BLaER1 treated with 17β-estradiol and CSF1 and Interleukin-3, amounts not matched to agents 10 nM and 100 nM (cell line): ENCODE data around the gene PLA2G4D.

Experiments used
- H3K27ac ChIP-seq, 11 experiments: shearing (Covaris generic); formaldehyde crosslinking; 2 replicates each; pipeline ENCODE4 v1.8.1; 2022
- H3K27me3 ChIP-seq, 11 experiments: shearing (Covaris generic); formaldehyde crosslinking; 2 replicates each; pipeline ENCODE4 v1.8.1; 2022
- H3K36me3 ChIP-seq, 11 experiments: shearing (Covaris generic); formaldehyde crosslinking; 2 replicates each; pipeline ENCODE4 v1.8.1; 2022
- H3K4me1 ChIP-seq, 10 experiments: shearing (Covaris generic); formaldehyde crosslinking; 2 replicates each; pipeline ENCODE4 v1.8.1; 2022
- H3K4me2 ChIP-seq, 11 experiments: shearing (Covaris generic); formaldehyde crosslinking; 2 replicates each; pipeline ENCODE4 v1.8.1; 2022
- H3K4me3 ChIP-seq, 10 experiments: shearing (Covaris generic); formaldehyde crosslinking; 2 replicates each; pipeline ENCODE4 v1.8.1; 2022
- H3K9ac ChIP-seq, 11 experiments: shearing (Covaris generic); formaldehyde crosslinking; 2 replicates each; pipeline ENCODE4 v1.8.1; 2022
- H3K9me3 ChIP-seq, 11 experiments: shearing (Covaris generic); formaldehyde crosslinking; replicated peaks in 1 of 11; 2 replicates each; pipeline ENCODE4 v1.8.1; 2022
- H4K20me1 ChIP-seq, 11 experiments: shearing (Covaris generic); formaldehyde crosslinking; 2 replicates each; pipeline ENCODE4 v1.8.1; 2022
- Cebpa-rat ChIP-seq, 11 experiments: shearing (Covaris generic); IDR thresholded peaks; 2 replicates each; pipeline ENCODE4 v1.8.1; 2022

The PLA2G4D gene

GRCh38 chr15:42130246-42130986 lies 36.1 kb upstream of the PLA2G4D start:
- no peak overlapping the region for H3K27ac ChIP-seq

DNA sequence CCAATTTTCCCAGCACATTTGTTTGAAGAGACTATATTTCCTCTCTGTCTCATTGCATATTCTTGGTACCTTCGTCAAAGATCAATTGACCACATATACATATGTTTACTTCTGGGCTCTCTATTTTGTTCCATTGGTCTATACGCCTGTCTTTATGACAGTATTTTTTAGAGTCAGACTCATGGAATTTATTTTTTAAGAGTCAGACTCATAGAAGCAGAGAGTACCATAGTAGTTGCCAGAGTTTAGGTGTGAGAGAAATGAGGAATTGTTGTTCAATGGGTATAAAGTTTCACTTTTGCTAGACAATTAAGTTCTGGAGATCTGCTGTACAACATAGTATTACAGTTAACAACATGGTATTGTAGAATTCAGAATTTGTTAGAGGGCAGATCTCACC lies 35.0 kb upstream of the PLA2G4D start:
- peaks cover 8 to 28% (median 24%) of the 10 kb centered on the region in 10 experiments; a peak in 19 of 20 replicates for H3K4me1 ChIP-seq
- no peaks in the 10 kb centered on the region for H3K9me3 ChIP-seq
- H3K4me3 ChIP-seq, result no peak overlapping the region
- no peak overlapping the region for H3K27ac ChIP-seq
- no peak for TF ChIP-seq Cebpa-rat (IDR thresholded peaks at IDR 0.05)
- H3K9ac ChIP-seq, result no peak overlapping the region
- H3K4me2 ChIP-seq, result peak overlapping the region in 9 of 11 experiments; percentile 0 to 72 (median 59); a peak in 11 of 22 replicates
- H3K36me3 ChIP-seq, result no peaks in the 10 kb centered on the region
- no peaks in the 10 kb centered on the region for H3K27me3 ChIP-seq
- H4K20me1 ChIP-seq, result no peaks in the 10 kb centered on the region

More at GRCh38 chr15:42130246-42130986, 36.1 kb upstream of the PLA2G4D start:
- H3K36me3 ChIP-seq, result no peaks in the 10 kb centered on the region
- peaks cover 8 to 28% (median 24%) of the 10 kb centered on the region in 10 experiments; a peak in 19 of 20 replicates for H3K4me1 ChIP-seq
- H3K27me3 ChIP-seq, result no peaks in the 10 kb centered on the region
- H3K4me2 ChIP-seq, result peak overlapping the region; percentile 0 to 79 (median 59); a peak in 20 of 22 replicates
- H3K4me3 ChIP-seq, result no peak overlapping the region
- no peak for TF ChIP-seq Cebpa-rat (IDR thresholded peaks at IDR 0.05)
- H3K9ac ChIP-seq, result no peak overlapping the region
- H3K9me3 ChIP-seq, result no peaks in the 10 kb centered on the region
- no peaks in the 10 kb centered on the region for H4K20me1 ChIP-seq

DNA sequence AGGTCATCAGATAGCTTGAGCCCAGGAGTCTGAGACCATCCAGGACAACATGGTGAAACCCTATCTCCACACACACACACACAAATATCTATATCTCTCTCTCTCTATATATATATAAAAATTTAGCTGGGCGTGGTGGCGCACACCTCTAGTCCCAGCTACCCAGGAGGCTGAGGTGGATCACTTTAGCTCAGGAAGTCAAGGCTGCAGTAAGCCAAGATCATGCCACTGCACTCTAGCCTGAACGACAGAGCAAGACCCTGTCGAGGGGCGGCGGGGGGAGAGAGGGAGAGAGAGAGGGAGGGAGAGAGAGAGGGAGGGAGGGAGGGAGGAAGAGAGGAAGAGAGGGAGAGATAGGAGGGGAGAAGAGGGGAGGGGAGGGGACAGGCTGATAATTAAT lies 34.1 kb upstream of the PLA2G4D start:
- Histone ChIP-seq H3K27me3 (no peaks in the 10 kb centered on the region), H3K4me1 (peaks cover 10 to 28% (median 25%) of the 10 kb centered on the region in 10 experiments; a peak in 19 of 20 replicates), H3K27ac (no peak overlapping the region), H3K4me2 (no peak overlapping the region), H4K20me1 (no peaks in the 10 kb centered on the region), H3K36me3 (no peaks in the 10 kb centered on the region), H3K9ac (no peak overlapping the region), H3K4me3 (no peak overlapping the region), H3K9me3 (no peaks in the 10 kb centered on the region)
- no peak for TF ChIP-seq Cebpa-rat (IDR thresholded peaks at IDR 0.05)

DNA sequence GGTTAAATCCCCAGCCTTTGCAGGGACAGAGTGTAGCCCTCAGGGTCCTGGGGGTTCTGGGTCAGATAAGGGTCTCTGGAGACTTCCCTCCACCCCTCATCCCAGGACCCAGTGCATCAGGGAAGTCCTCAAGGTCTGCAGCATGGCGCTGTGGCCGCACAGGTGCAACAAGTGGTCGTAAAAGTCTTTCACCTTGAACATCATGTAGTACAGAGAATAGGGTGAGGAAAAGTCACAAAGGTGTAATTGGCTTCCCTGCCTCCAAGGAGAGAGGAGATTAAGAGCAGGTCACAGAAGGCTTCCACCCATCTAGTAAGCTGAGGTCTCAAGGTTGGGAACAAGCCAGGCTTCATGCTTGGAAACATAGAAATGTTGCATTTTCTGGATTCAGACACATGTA lies 29.2 kb upstream of the PLA2G4D start:
- Histone ChIP-seq H3K4me2 (peak overlapping the region in 3 of 11 experiments; percentile 39 to 68 (median 44); a peak in 6 of 22 replicates), H3K36me3 (no peaks in the 10 kb centered on the region)

DNA sequence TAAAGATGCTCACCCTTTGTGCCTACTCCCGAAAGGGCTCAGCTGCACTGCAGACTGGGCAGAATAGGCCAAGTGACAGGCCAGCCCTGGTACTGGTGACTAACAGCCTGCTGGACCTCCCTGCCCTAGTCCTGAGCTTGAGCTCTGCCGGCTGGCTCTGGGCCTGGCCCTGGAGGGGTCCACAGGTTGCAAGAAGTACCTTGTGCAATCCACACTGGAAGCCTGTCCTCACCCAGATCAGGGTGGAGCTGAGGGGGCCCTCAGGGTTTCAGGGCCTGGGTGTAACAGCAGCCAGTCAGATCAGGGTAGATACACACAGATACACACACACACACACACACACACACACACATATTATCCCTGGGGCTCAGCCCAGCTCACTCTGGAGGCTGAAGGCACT lies 27.3 kb upstream of the PLA2G4D start:
- Histone ChIP-seq H3K4me2 (no peak overlapping the region), H3K9ac (no peak overlapping the region), H3K27me3 (no peaks in the 10 kb centered on the region), H3K4me3 (no peak overlapping the region), H3K4me1 (peaks cover 0 to 20% (median 13%) of the 10 kb centered on the region in 10 experiments; a peak in 16 of 20 replicates), H4K20me1 (no peaks in the 10 kb centered on the region), H3K9me3 (peaks cover 0 to 2% (median 0%) of the 10 kb centered on the region in 11 experiments; a peak in 1 of 22 replicates), H3K27ac (no peak overlapping the region), H3K36me3 (no peaks in the 10 kb centered on the region)
- no peak for TF ChIP-seq Cebpa-rat (IDR thresholded peaks at IDR 0.05)

More for the DNA sequence above, 29.2 kb upstream of the PLA2G4D start:
- no peaks in the 10 kb centered on the region for H3K9me3 ChIP-seq
- TF ChIP-seq Cebpa-rat (IDR thresholded peaks at IDR 0.05), result no peak
- no peak overlapping the region for H3K4me3 ChIP-seq
- H3K4me1 ChIP-seq, result peaks cover 0 to 28% (median 18%) of the 10 kb centered on the region in 10 experiments; a peak in 16 of 20 replicates
- no peak overlapping the region for H3K9ac ChIP-seq
- no peaks in the 10 kb centered on the region for H3K27me3 ChIP-seq
- no peaks in the 10 kb centered on the region for H4K20me1 ChIP-seq
- H3K27ac ChIP-seq, result no peak overlapping the region

- Histone ChIP-seq H3K36me3 (no peaks in the 10 kb centered on the region), H3K9ac (no peak overlapping the region), H3K4me3 (no peak overlapping the region), H3K4me1 (peaks cover 0 to 20% (median 13%) of the 10 kb centered on the region in 10 experiments; a peak in 16 of 20 replicates), H4K20me1 (no peaks in the 10 kb centered on the region), H3K27ac (no peak overlapping the region), H3K27me3 (no peaks in the 10 kb centered on the region), H3K9me3 (peaks cover 0 to 8% (median 0%) of the 10 kb centered on the region in 11 experiments; a peak in 5 of 22 replicates), H3K4me2 (no peak overlapping the region)
- peak in 4 of 11 experiments; percentile 20 to 40 (median 30); a peak in 3 of 22 replicates for TF ChIP-seq Cebpa-rat (IDR thresholded peaks at IDR 0.05)
Measured at GRCh38 chr15:42121021-42121420, 26.7 kb upstream of the PLA2G4D start.

GRCh38 chr15:42120285-42120684 lies 25.9 kb upstream of the PLA2G4D start:
- no peak overlapping the region for H3K9ac ChIP-seq
- H3K36me3 ChIP-seq, result no peaks in the 10 kb centered on the region
- H3K4me3 ChIP-seq, result no peak overlapping the region
- no peaks in the 10 kb centered on the region for H4K20me1 ChIP-seq
- H3K4me1 ChIP-seq, result peaks cover 0 to 20% (median 13%) of the 10 kb centered on the region in 10 experiments; a peak in 16 of 20 replicates
- H3K27ac ChIP-seq, result no peak overlapping the region
- no peak for TF ChIP-seq Cebpa-rat (IDR thresholded peaks at IDR 0.05)
- peaks cover 0 to 9% (median 0%) of the 10 kb centered on the region in 11 experiments; a peak in 5 of 22 replicates for H3K9me3 ChIP-seq
- no peak overlapping the region for H3K4me2 ChIP-seq
- no peaks in the 10 kb centered on the region for H3K27me3 ChIP-seq

DNA sequence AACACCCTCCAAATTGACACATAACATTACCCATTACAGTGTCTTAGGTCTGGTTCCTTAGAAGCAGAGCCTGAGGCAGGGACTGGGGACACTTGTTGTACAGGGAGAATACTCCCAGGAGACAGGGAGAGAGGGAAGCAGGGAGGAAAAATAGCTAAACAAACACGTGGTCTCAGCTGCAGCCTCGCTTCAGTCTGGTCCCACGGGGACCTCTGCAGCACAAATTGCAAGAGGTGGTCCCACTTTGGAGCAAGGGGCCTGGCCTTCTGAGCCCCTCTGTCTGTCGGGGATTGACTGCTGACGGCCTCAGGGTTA lies 25.0 kb upstream of the PLA2G4D start:
- H3K4me3 ChIP-seq, result no peak overlapping the region
- peak overlapping the region in 2 of 11 experiments; percentile 2 to 13; a peak in 2 of 22 replicates for H3K4me2 ChIP-seq
- peaks cover 0 to 9% (median 0%) of the 10 kb centered on the region in 11 experiments; a peak in 5 of 22 replicates for H3K9me3 ChIP-seq
- H4K20me1 ChIP-seq, result no peaks in the 10 kb centered on the region
- H3K27ac ChIP-seq, result no peak overlapping the region
- peaks cover 0 to 20% (median 13%) of the 10 kb centered on the region in 10 experiments; a peak in 16 of 20 replicates for H3K4me1 ChIP-seq
- H3K9ac ChIP-seq, result no peak overlapping the region
- no peak for TF ChIP-seq Cebpa-rat (IDR thresholded peaks at IDR 0.05)
- no peaks in the 10 kb centered on the region for H3K36me3 ChIP-seq
- H3K27me3 ChIP-seq, result no peaks in the 10 kb centered on the region

DNA sequence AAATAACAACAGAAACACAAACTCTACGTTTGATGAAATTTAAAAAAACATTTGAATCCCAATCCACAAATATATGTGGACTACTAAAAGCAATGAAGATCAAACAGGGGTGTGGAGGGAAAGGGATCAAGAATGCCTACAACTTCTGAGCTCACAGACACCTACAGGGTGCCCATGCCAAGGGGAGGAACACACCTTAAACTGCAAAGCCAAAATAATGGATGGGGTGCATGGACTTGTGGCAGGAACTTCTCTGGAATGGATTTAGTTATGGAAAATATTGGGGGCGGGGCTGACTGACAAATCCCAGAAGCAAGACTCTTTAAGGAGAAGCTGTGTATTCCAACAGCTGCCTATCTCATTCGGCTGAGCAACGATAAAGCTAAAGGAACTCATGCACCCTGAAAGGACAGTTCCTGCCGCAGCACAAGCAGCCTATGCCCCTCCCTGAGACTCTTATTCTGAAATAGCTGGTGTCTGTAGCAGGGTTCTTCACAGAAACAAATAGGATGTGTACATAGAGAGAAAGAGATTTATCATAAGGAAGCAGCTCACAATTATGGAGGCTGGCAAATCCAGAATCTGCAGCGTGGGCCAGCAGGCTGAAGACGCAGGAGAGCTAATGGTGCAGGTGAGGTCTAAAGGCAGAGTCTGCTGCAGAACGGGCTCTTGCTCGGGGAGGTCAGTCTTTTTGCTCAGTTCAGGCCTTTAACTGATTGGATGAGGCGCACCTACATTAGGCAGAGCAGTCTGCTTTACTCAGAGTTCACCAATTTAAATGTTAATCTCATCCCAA lies 24.5 kb upstream of the PLA2G4D start:
- Histone ChIP-seq H3K4me2 (peak overlapping the region in 2 of 11 experiments; percentile 2 to 13; a peak in 1 of 22 replicates), H3K9ac (no peak overlapping the region), H3K36me3 (no peaks in the 10 kb centered on the region), H3K4me3 (no peak overlapping the region), H3K27ac (no peak overlapping the region), H3K4me1 (peaks cover 0 to 20% (median 13%) of the 10 kb centered on the region in 10 experiments; a peak in 16 of 20 replicates), H3K9me3 (peaks cover 0 to 9% (median 0%) of the 10 kb centered on the region in 11 experiments; a peak in 5 of 22 replicates), H4K20me1 (no peaks in the 10 kb centered on the region), H3K27me3 (no peaks in the 10 kb centered on the region)
- TF ChIP-seq Cebpa-rat (IDR thresholded peaks at IDR 0.05), result no peak
